Stimulated activated CD8-positive, alpha-beta memory T cell treated with anti-CD3 and anti-CD28 coated beads, Interleukin-12 subunit alpha, Interleukin-12 subunit beta, amount 100 ng/mL, for 1 hour (primary cell): ENCODE measurements around the gene FABP2.
"Not testable (repeated sequence)": the region's sequence is repeated elsewhere in the genome, so short reads cannot be mapped to it uniquely, and the experiment has no call there.

ENCODE experiments used
- DNase-seq: peaks from one replicate; pipeline ENCODE4 v3.0.0-alpha.2; 2020; ENCODE audit warnings: low read depth

The FABP2 gene

GRCh38 chr4:119310826-119311225, 11.1 kb downstream of the FABP2 start:
- no peak for DNase-seq

- no peak for DNase-seq
Observed at GRCh38 chr4:119307606-119308005, 14.3 kb downstream of the FABP2 start.

- no peak for DNase-seq
Observed at GRCh38 chr4:119304431-119304830, 17.5 kb downstream of the FABP2 start.

GRCh38 chr4:119303587-119304305, 18.2 kb downstream of the FABP2 start:
- DNase-seq: no peak

- no peak for DNase-seq
Observed at GRCh38 chr4:119302073-119302832, 19.7 kb downstream of the FABP2 start.

GRCh38 chr4:119300101-119300978, 21.6 kb downstream of the FABP2 start:
- peak; percentile 87 for DNase-seq

GRCh38 chr4:119299741-119300100, 22.2 kb downstream of the FABP2 start:
- no peak for DNase-seq

- no peak for DNase-seq
Observed at GRCh38 chr4:119299260-119299671, 22.7 kb downstream of the FABP2 start.

- no peak for DNase-seq
Observed at GRCh38 chr4:119297795-119298194, 24.1 kb downstream of the FABP2 start.

GRCh38 chr4:119296356-119296755, 25.6 kb downstream of the FABP2 start:
- no peak for DNase-seq

- DNase-seq: no peak
Observed at GRCh38 chr4:119290598-119290997, 31.3 kb downstream of the FABP2 start.

- no peak for DNase-seq
Observed at GRCh38 chr4:119289313-119289712, 32.6 kb downstream of the FABP2 start.

GRCh38 chr4:119286377-119287002, 35.4 kb downstream of the FABP2 start:
- no peak for DNase-seq

GRCh38 chr4:119284876-119285780, 36.8 kb downstream of the FABP2 start:
- no peak for DNase-seq

GRCh38 chr4:119281393-119281792, 40.5 kb downstream of the FABP2 start:
- DNase-seq: no peak

GRCh38 chr4:119279945-119280344, 42.0 kb downstream of the FABP2 start:
- not testable (repeated sequence) for DNase-seq

- DNase-seq: not testable (repeated sequence)
Observed at GRCh38 chr4:119279541-119279940, 42.4 kb downstream of the FABP2 start.

- DNase-seq: no peak
Observed at GRCh38 chr4:119271361-119272085, 50.4 kb downstream of the FABP2 start.

GRCh38 chr4:119268466-119268865, 53.5 kb downstream of the FABP2 start:
- DNase-seq: no peak
